HEK293 (cell line): ENCODE measurements around the gene TSHZ2.

Experiments used
- CTCF ChIA-PET: fragments of 350-600 bp; formaldehyde crosslinking; extraction: SDS; loops from one replicate; lab custom pipeline; 2021; ENCODE audit warnings: antibody characterized with exemption; lab: Yijun Ruan, JAX
- POLR2A ChIA-PET: fragments of 300-600 bp; formaldehyde crosslinking; extraction: SDS; loops from one replicate; lab custom pipeline; 2020; ENCODE audit warnings: antibody characterized with exemption, inconsistent platforms; lab: Yijun Ruan, JAX
- H3K27ac ChIP-seq: fragments of 200-500 bp; sonication (Bioruptor generic); 2 replicates; pipeline ENCODE4 v1.5.1; 2014; ENCODE audit warnings: low read depth, low read length, control low read depth, inconsistent platforms; ENCODE audit errors: extremely low read depth
- H3K36me3 ChIP-seq, 2 experiments: fragments of 200-500 bp in 1 of 2; sonication (Bioruptor generic) in 1 of 2; 1 replicate in 1 of 2; 2 replicates in 1 of 2; pipeline ENCODE4 v1.5.1; 2014 to 2017; ENCODE audit warnings: inconsistent platforms in 2 of 2, low read length in 2 of 2; ENCODE audit not compliant: control insufficient read depth in 2 of 2, insufficient read depth in 1 of 2
- H3K4me1 ChIP-seq: fragments of 200-500 bp; sonication (Bioruptor generic); 2 replicates; pipeline ENCODE4 v1.5.1; 2014; ENCODE audit warnings: mild to moderate bottlenecking, low read length, inconsistent platforms; ENCODE audit not compliant: control insufficient read depth, insufficient read depth
- H3K4me3 ChIP-seq: 2 replicates; pipeline ENCODE4 v1.5.1; 2011; ENCODE audit warnings: low read depth, mild to moderate bottlenecking, control low read depth, low read length, moderate library complexity
- H3K9me3 ChIP-seq: fragments of 200-500 bp; sonication (Bioruptor generic); 2 replicates; pipeline ENCODE4 v1.5.1; 2014; ENCODE audit warnings: low read depth, low read length, inconsistent platforms; ENCODE audit not compliant: control insufficient read depth, insufficient read depth
- AEBP2 ChIP-seq: fragments of 450-650 bp; formaldehyde crosslinking; IDR thresholded peaks from 2 replicates; pipeline ENCODE4 v1.5.1; 2016; ENCODE audit warnings: missing biosample characterization, missing genetic modification characterization, borderline replicate concordance
- ELK4 ChIP-seq: IDR thresholded peaks from 2 replicates; pipeline ENCODE4 v1.6.1; 2011; ENCODE audit warnings: mild to moderate bottlenecking, low read depth, low read length, borderline replicate concordance
- HOXC10 ChIP-seq: sonication (generic); formaldehyde crosslinking; IDR thresholded peaks from 2 replicates; pipeline ENCODE4 v1.8.1; 2023; ENCODE audit warnings: mild to moderate bottlenecking, missing genetic modification reagents
- OSR2 ChIP-seq: fragments of 450-650 bp; formaldehyde crosslinking; IDR thresholded peaks from 2 replicates; pipeline ENCODE4 v1.5.1; 2016; ENCODE audit warnings: missing biosample characterization, missing genetic modification characterization
- REPIN1 ChIP-seq: fragments of 450-650 bp; formaldehyde crosslinking; IDR thresholded peaks from 2 replicates; pipeline ENCODE4 v1.5.1; 2017; ENCODE audit warnings: missing biosample characterization, missing genetic modification characterization, low read depth
- SCRT1 ChIP-seq: fragments of 450-650 bp; formaldehyde crosslinking; IDR thresholded peaks from 2 replicates; pipeline ENCODE4 v1.5.1; 2016; ENCODE audit warnings: missing biosample characterization, missing genetic modification characterization, borderline replicate concordance
- YY1 ChIP-seq: fragments of 450-650 bp; formaldehyde crosslinking; IDR thresholded peaks from 2 replicates; pipeline ENCODE4 v1.5.1; 2018; ENCODE audit warnings: missing biosample characterization, missing genetic modification characterization
- ZBTB44 ChIP-seq: fragments of 450-650 bp; IDR thresholded peaks from 2 replicates; pipeline ENCODE4 v1.5.1; 2018; ENCODE audit warnings: missing biosample characterization, mild to moderate bottlenecking, missing genetic modification characterization
- ZBTB8A ChIP-seq: fragments of 450-650 bp; formaldehyde crosslinking; IDR thresholded peaks from 2 replicates; pipeline ENCODE4 v1.5.1; 2016; ENCODE audit warnings: missing biosample characterization, missing genetic modification characterization
- ZNF112 ChIP-seq: fragments of 450-650 bp; formaldehyde crosslinking; IDR thresholded peaks from 2 replicates; pipeline ENCODE4 v1.5.0; 2017; ENCODE audit warnings: missing biosample characterization, missing genetic modification characterization
- ZNF133 ChIP-seq: fragments of 450-650 bp; formaldehyde crosslinking; IDR thresholded peaks from 2 replicates; pipeline ENCODE4 v1.5.1; 2016; ENCODE audit warnings: missing biosample characterization, missing genetic modification characterization
- ZNF155 ChIP-seq: fragments of 450-650 bp; formaldehyde crosslinking; IDR thresholded peaks from 2 replicates; pipeline ENCODE4 v1.5.1; 2016; ENCODE audit warnings: missing biosample characterization, missing genetic modification characterization
- ZNF16 ChIP-seq: fragments of 450-650 bp; formaldehyde crosslinking; IDR thresholded peaks from 2 replicates; pipeline ENCODE4 v1.5.1; 2016; ENCODE audit warnings: low read depth, missing biosample characterization, missing genetic modification characterization
- ZNF2 ChIP-seq: fragments of 450-650 bp; formaldehyde crosslinking; IDR thresholded peaks from 2 replicates; pipeline ENCODE4 v1.5.1; 2016; ENCODE audit warnings: missing biosample characterization, missing genetic modification characterization
- ZNF23 ChIP-seq: fragments of 450-650 bp; formaldehyde crosslinking; IDR thresholded peaks from 2 replicates; pipeline ENCODE4 v1.5.1; 2016; ENCODE audit warnings: missing biosample characterization, missing genetic modification characterization, borderline replicate concordance
- ZNF335 ChIP-seq: fragments of 450-650 bp; formaldehyde crosslinking; conservative IDR thresholded peaks from 2 replicates; pipeline ENCODE4 v1.5.1; 2016; ENCODE audit warnings: missing biosample characterization, missing genetic modification characterization
- ZNF394 ChIP-seq: fragments of 450-650 bp; formaldehyde crosslinking; IDR thresholded peaks from 2 replicates; pipeline ENCODE4 v1.5.1; 2016; ENCODE audit warnings: missing biosample characterization, missing genetic modification characterization, mild to moderate bottlenecking, moderate library complexity, borderline replicate concordance
- ZNF518A ChIP-seq: fragments of 450-650 bp; formaldehyde crosslinking; conservative IDR thresholded peaks from 2 replicates; pipeline ENCODE4 v1.5.1; 2016; ENCODE audit warnings: low read depth, missing biosample characterization, missing genetic modification characterization
- ZNF530 ChIP-seq: fragments of 450-650 bp; formaldehyde crosslinking; IDR thresholded peaks from 2 replicates; pipeline ENCODE4 v1.5.1; 2016; ENCODE audit warnings: low read depth, missing biosample characterization, missing genetic modification characterization
- ZNF561 ChIP-seq: fragments of 450-650 bp; IDR thresholded peaks from 2 replicates; pipeline ENCODE4 v1.5.1; 2018; ENCODE audit warnings: missing biosample characterization, missing genetic modification characterization, borderline replicate concordance
- ZNF645 ChIP-seq: fragments of 450-650 bp; formaldehyde crosslinking; IDR thresholded peaks from 2 replicates; pipeline ENCODE4; 2016; ENCODE audit warnings: missing biosample characterization, missing genetic modification characterization
- ZNF664 ChIP-seq: fragments of 450-650 bp; formaldehyde crosslinking; IDR thresholded peaks from 2 replicates; pipeline ENCODE4 v1.5.1; 2016; ENCODE audit warnings: missing biosample characterization, missing genetic modification characterization
- ZNF747 ChIP-seq: fragments of 450-650 bp; formaldehyde crosslinking; IDR thresholded peaks from 2 replicates; pipeline ENCODE4 v1.5.1; 2016; ENCODE audit warnings: missing biosample characterization, missing genetic modification characterization
- ZNF843 ChIP-seq: fragments of 450-650 bp; formaldehyde crosslinking; IDR thresholded peaks from 2 replicates; pipeline ENCODE4 v1.5.1; 2016; ENCODE audit warnings: missing biosample characterization, missing genetic modification characterization
- ZSCAN18 ChIP-seq: fragments of 450-650 bp; formaldehyde crosslinking; IDR thresholded peaks from 2 replicates; pipeline ENCODE4 v1.5.1; 2016; ENCODE audit warnings: missing biosample characterization, missing genetic modification characterization
- ZSCAN30 ChIP-seq: fragments of 450-650 bp; IDR thresholded peaks from 2 replicates; pipeline ENCODE4 v1.5.1; 2018; ENCODE audit warnings: missing biosample characterization, mild to moderate bottlenecking, missing genetic modification characterization, moderate library complexity
- ZXDB ChIP-seq: fragments of 450-650 bp; formaldehyde crosslinking; IDR thresholded peaks from 2 replicates; pipeline ENCODE4 v1.5.1; 2016; ENCODE audit warnings: missing biosample characterization, missing genetic modification characterization

The TSHZ2 gene

GRCh38 chr20:53276143-53276542 is 304.0 kb downstream of the TSHZ2 start:
- POLR2A ChIA-PET = no interaction called here

GRCh38 chr20:53278555-53278954 is 306.4 kb downstream of the TSHZ2 start:
- POLR2A ChIA-PET = no interaction called here
- no peak overlapping the region for H3K4me3 ChIP-seq
- CTCF ChIA-PET = interaction anchor here (0.7 kb wide), 1 partner anchor 919 kb away, joined by 4 read pairs; no protein-coding TSS in a partner anchor
- no peaks in the 10 kb centered on the region for H3K4me1 ChIP-seq
- H3K9me3 ChIP-seq = no peaks in the 10 kb centered on the region
- no peaks in the 10 kb centered on the region for H3K36me3 ChIP-seq
- H3K27ac ChIP-seq = no peak overlapping the region
- TF ChIP-seq ZXDB (tag by site-specific recombination) = no peak
- TF ChIP-seq ZBTB44 = no peak
- no peak for TF ChIP-seq ZSCAN30 (tag by site-specific recombination)
- TF ChIP-seq YY1 (tag by site-specific recombination) = no peak
- no peak for TF ChIP-seq ELK4
- TF ChIP-seq ZNF518A (tag by site-specific recombination) = no peak
- TF ChIP-seq ZNF133 (tag by site-specific recombination) = no peak
- no peak for TF ChIP-seq SCRT1 (tag by site-specific recombination)
- no peak for TF ChIP-seq ZNF664 (tag by site-specific recombination)
- no peak for TF ChIP-seq ZBTB8A (tag by site-specific recombination)
- TF ChIP-seq ZNF155 (tag by site-specific recombination) = no peak

More at GRCh38 chr20:53276143-53276542, 304.0 kb downstream of the TSHZ2 start:
- H3K4me3 ChIP-seq = no peak overlapping the region
- TF ChIP-seq ZNF561 (tag by site-specific recombination) (no peak), ZNF843 (tag by site-specific recombination) (no peak), HOXC10 (CRISPR knock-in tag) (no peak), ZSCAN18 (tag by site-specific recombination) (no peak), ZNF747 (tag by site-specific recombination) (no peak), ZNF530 (tag by site-specific recombination) (no peak), ZNF394 (tag by site-specific recombination) (no peak), ZNF16 (tag by site-specific recombination) (no peak), OSR2 (tag by site-specific recombination) (no peak), ZNF23 (tag by site-specific recombination) (no peak), ZNF112 (no peak), REPIN1 (tag by site-specific recombination) (no peak), ZNF335 (tag by site-specific recombination) (no peak), AEBP2 (tag by site-specific recombination) (no peak), ZNF2 (tag by site-specific recombination) (no peak), ZNF645 (tag by site-specific recombination) (no peak)
- no peak overlapping the region for H3K27ac ChIP-seq
- H3K4me1 ChIP-seq = no peaks in the 10 kb centered on the region
- CTCF ChIA-PET = no interaction called here
- no peaks in the 10 kb centered on the region for H3K9me3 ChIP-seq
- H3K36me3 ChIP-seq = no peaks in the 10 kb centered on the region
